ENCODE results near the gene DHRS9.
"Not testable (repeated sequence)": the region's sequence is repeated elsewhere in the genome, so short reads cannot be mapped to it uniquely, and the experiment has no call there.

The DHRS9 gene

GRCh38 chr2:169119851-169120250 is 50.5 kb downstream of the DHRS9 start:
- no peak for DNase-seq (ENCODE audit: low read depth)
- TF ChIP-seq MYC (IDR thresholded peaks at IDR 0.05; ENCODE audit: low read depth, low read length) (no peak), MAX (IDR thresholded peaks at IDR 0.05; ENCODE audit: low read depth, low read length) (no peak), POLR2A (IDR thresholded peaks at IDR 0.05; ENCODE audit: extremely low read depth, insufficient read length) (no peak), CTCF (IDR thresholded peaks at IDR 0.05; ENCODE audit: low read depth, low read length) (no peak)

GRCh38 chr2:169129703-169130243 is 60.4 kb downstream of the DHRS9 start:
- peak; percentile 5 for TF ChIP-seq CTCF (IDR thresholded peaks at IDR 0.05; ENCODE audit: low read depth, low read length)
- TF ChIP-seq MYC (IDR thresholded peaks at IDR 0.05; ENCODE audit: low read depth, low read length) = no peak
- H3K4me3 ChIP-seq (ENCODE audit: low read depth, low read length) = no peak overlapping the region
- peak; percentile 55 for DNase-seq (ENCODE audit: low read depth)

More at GRCh38 chr2:169119851-169120250, 50.5 kb downstream of the DHRS9 start:
- no peak overlapping the region for H3K4me3 ChIP-seq (ENCODE audit: low read depth, low read length)

- H3K4me3 ChIP-seq (ENCODE audit: low read depth, low read length) = no peak overlapping the region
- TF ChIP-seq CTCF (IDR thresholded peaks at IDR 0.05; ENCODE audit: low read depth, low read length) (peak; percentile 71), POLR2A (IDR thresholded peaks at IDR 0.05; ENCODE audit: extremely low read depth, insufficient read length) (no peak)
- peak; percentile 80 for DNase-seq (ENCODE audit: low read depth)
These were observed 62.5 kb downstream of the DHRS9 start for GRCh38 chr2:169131587-169132512.

- H3K4me3 ChIP-seq (ENCODE audit: low read depth, low read length) = not testable (repeated sequence)
These were observed 64.9 kb downstream of the DHRS9 start for GRCh38 chr2:169134272-169134671.

GRCh38 chr2:169136428-169136827 is 67.1 kb downstream of the DHRS9 start:
- not testable (repeated sequence) for H3K4me3 ChIP-seq (ENCODE audit: low read depth, low read length)

More at GRCh38 chr2:169134272-169134671, 64.9 kb downstream of the DHRS9 start:
- not testable (repeated sequence) for DNase-seq (ENCODE audit: low read depth)

GRCh38 chr2:169136885-169137534 is 67.6 kb downstream of the DHRS9 start:
- TF ChIP-seq POLR2A (IDR thresholded peaks at IDR 0.05; ENCODE audit: extremely low read depth, insufficient read length) (no peak), CTCF (IDR thresholded peaks at IDR 0.05; ENCODE audit: low read depth, low read length) (no peak), MYC (IDR thresholded peaks at IDR 0.05; ENCODE audit: low read depth, low read length) (no peak), MAX (IDR thresholded peaks at IDR 0.05; ENCODE audit: low read depth, low read length) (no peak)
- no peak for DNase-seq (ENCODE audit: low read depth)
- no peak overlapping the region for H3K4me3 ChIP-seq (ENCODE audit: low read depth, low read length)

More at GRCh38 chr2:169136428-169136827, 67.1 kb downstream of the DHRS9 start:
- not testable (repeated sequence) for DNase-seq (ENCODE audit: low read depth)

GRCh38 chr2:169137924-169138323 is 68.6 kb downstream of the DHRS9 start:
- no peak overlapping the region for H3K4me3 ChIP-seq (ENCODE audit: low read depth, low read length)
- DNase-seq (ENCODE audit: low read depth) = no peak
- no peak for TF ChIP-seq MAX (IDR thresholded peaks at IDR 0.05; ENCODE audit: low read depth, low read length)
- no peak for TF ChIP-seq POLR2A (IDR thresholded peaks at IDR 0.05; ENCODE audit: extremely low read depth, insufficient read length)
- TF ChIP-seq MYC (IDR thresholded peaks at IDR 0.05; ENCODE audit: low read depth, low read length) = no peak
- TF ChIP-seq CTCF (IDR thresholded peaks at IDR 0.05; ENCODE audit: low read depth, low read length) = no peak

Data from NB4 (cell line).